A673 (cell line): ENCODE measurements around the gene DAB2IP. TPM values are rescaled to one million over a fixed set of nuclear protein-coding genes. Genes with fewer than 3 reads are reported as not detected.

Experiments used
- BruUV-seq: library from RNA; stranded (reverse); fragments of 400-500 nt; replicated peaks from 2 replicates; lab custom pipeline; 2021; lab: Mats Ljungman, UMichigan
- CTCF ChIA-PET: fragments of 300-600 bp; sonication (Branson Sonifier 250); formaldehyde crosslinking; loops from one replicate; lab custom pipeline; 2022; ENCODE audit warnings: antibody characterized with exemption; lab: Charles Lee
- POLR2A ChIA-PET: fragments of 300-600 bp; sonication (Branson Sonifier 250); formaldehyde crosslinking; loops from one replicate; lab custom pipeline; 2022; ENCODE audit warnings: antibody characterized with exemption; ENCODE audit not compliant: low non-redundant PET; lab: Charles Lee
- DNase-seq: peaks from one replicate; pipeline ENCODE4 v3.0.0-alpha.2; 2015; ENCODE audit warnings: low spot score
- H3K27ac ChIP-seq: fragments of 200-600 bp; sonication (generic); 2 replicates; pipeline ENCODE4 v1.5.1; 2016; ENCODE audit warnings: mixed run types, low read depth, mild to moderate bottlenecking, mixed read lengths, antibody characterized with exemption, low read length; ENCODE audit not compliant: poor library complexity, severe bottlenecking
- H3K27me3 ChIP-seq: fragments of 200-600 bp; sonication (generic); replicated peaks from 2 replicates; pipeline ENCODE4 v1.6.1; 2017; ENCODE audit warnings: mixed run types, low read depth, mild to moderate bottlenecking, mixed read lengths, antibody characterized with exemption, low read length; ENCODE audit not compliant: insufficient read depth, poor library complexity
- H3K36me3 ChIP-seq: fragments of 200-600 bp; sonication (generic); 2 replicates; pipeline ENCODE4 v1.6.1; 2016; ENCODE audit warnings: mixed run types, mild to moderate bottlenecking, mixed read lengths, antibody characterized with exemption, low read length; ENCODE audit not compliant: insufficient read depth, poor library complexity, severe bottlenecking
- H3K4me1 ChIP-seq: fragments of 200-600 bp; sonication (generic); 2 replicates; pipeline ENCODE4 v1.6.1; 2017; ENCODE audit warnings: mixed run types, mild to moderate bottlenecking, mixed read lengths, antibody characterized with exemption, low read length; ENCODE audit not compliant: insufficient read depth, poor library complexity, severe bottlenecking
- H3K4me3 ChIP-seq: fragments of 200-600 bp; sonication (generic); 2 replicates; pipeline ENCODE4 v1.5.1; 2016; ENCODE audit warnings: low read depth, mixed run types, mild to moderate bottlenecking, mixed read lengths, low read length; ENCODE audit not compliant: poor library complexity, severe bottlenecking
- H3K9me3 ChIP-seq: fragments of 200-600 bp; sonication (generic); 2 replicates; pipeline ENCODE4 v1.6.1; 2016; ENCODE audit warnings: mixed run types, low read depth, mild to moderate bottlenecking, mixed read lengths, antibody characterized with exemption, low read length; ENCODE audit not compliant: poor library complexity, severe bottlenecking
- EZH2 ChIP-seq: fragments of 200-600 bp; sonication (generic); IDR thresholded peaks from 2 replicates; pipeline ENCODE4 v1.6.1; 2017; ENCODE audit warnings: borderline replicate concordance, low read depth, mild to moderate bottlenecking, mixed read lengths, antibody characterized with exemption, low read length; ENCODE audit not compliant: poor library complexity, severe bottlenecking
- intact Hi-C: fragments of 100-400 bp; cut with micrococcal nuclease; formaldehyde crosslinking; loops from one replicate; pipeline ENCODE4 v1.10.0; 2022; ENCODE audit not compliant: unreplicated experiment
- total RNA-seq: library from RNA; stranded (reverse); gene quantifications from 2 replicates; pipeline ENCODE4 v1.2.3, GENCODE V29; 2021
- TF ChIP-seq, protein P1 (sequence below): fragments of 300-800, 200-600 bp; sonication (generic); conservative IDR thresholded peaks from 2 replicates; pipeline ENCODE4 v1.5.1; 2017; ENCODE audit warnings: low read depth, mild to moderate bottlenecking, antibody characterized with exemption, low read length, moderate library complexity, mixed read lengths

The DAB2IP gene
- total RNA-seq, 1 experiment from 2014 or later = 34.5 TPM

DNA sequence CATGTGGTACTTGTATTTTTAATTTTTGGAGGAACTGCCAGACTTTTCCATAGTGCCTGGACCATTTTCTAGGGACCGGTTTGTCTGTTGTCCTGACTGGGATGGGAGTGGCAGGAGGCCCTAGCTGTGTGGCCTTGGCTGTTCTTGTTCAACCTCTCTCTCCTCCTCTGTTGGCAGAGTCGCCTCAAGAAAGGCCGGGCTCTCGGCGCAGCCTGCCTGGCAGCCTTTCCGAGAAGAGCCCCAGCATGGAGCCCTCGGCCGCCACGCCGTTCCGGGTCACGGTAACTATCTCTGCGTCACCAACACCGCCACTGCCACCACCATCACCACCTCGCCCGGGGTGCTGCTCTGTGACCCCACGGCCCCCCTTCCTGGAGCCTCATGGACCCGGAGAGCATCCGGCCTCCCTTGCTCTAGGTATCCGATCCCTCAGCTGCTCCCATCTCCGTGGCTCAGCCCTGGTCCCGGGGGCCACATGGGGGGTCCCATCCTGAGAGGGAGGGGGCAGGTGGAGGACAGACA is 27.1 kb downstream of the DAB2IP start:
- Histone ChIP-seq H3K9me3 (no peaks in the 10 kb centered on the region), H3K4me1 (peaks cover 30% of the 10 kb centered on the region), H3K27ac (no peak overlapping the region), H3K4me3 (no peak overlapping the region), H3K27me3 (no peaks in the 10 kb centered on the region), H3K36me3 (peaks cover 18% of the 10 kb centered on the region)
- POLR2A ChIA-PET = no interaction called here
- no peak for DNase-seq
- no TSS peak for BruUV-seq
- CTCF ChIA-PET = no interaction called here
- no peak for TF ChIP-seq EZH2
- TF ChIP-seq, protein P1, sequence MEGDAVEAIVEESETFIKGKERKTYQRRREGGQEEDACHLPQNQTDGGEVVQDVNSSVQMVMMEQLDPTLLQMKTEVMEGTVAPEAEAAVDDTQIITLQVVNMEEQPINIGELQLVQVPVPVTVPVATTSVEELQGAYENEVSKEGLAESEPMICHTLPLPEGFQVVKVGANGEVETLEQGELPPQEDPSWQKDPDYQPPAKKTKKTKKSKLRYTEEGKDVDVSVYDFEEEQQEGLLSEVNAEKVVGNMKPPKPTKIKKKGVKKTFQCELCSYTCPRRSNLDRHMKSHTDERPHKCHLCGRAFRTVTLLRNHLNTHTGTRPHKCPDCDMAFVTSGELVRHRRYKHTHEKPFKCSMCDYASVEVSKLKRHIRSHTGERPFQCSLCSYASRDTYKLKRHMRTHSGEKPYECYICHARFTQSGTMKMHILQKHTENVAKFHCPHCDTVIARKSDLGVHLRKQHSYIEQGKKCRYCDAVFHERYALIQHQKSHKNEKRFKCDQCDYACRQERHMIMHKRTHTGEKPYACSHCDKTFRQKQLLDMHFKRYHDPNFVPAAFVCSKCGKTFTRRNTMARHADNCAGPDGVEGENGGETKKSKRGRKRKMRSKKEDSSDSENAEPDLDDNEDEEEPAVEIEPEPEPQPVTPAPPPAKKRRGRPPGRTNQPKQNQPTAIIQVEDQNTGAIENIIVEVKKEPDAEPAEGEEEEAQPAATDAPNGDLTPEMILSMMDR = no peak
- intact Hi-C loops = no loop called here

DNA sequence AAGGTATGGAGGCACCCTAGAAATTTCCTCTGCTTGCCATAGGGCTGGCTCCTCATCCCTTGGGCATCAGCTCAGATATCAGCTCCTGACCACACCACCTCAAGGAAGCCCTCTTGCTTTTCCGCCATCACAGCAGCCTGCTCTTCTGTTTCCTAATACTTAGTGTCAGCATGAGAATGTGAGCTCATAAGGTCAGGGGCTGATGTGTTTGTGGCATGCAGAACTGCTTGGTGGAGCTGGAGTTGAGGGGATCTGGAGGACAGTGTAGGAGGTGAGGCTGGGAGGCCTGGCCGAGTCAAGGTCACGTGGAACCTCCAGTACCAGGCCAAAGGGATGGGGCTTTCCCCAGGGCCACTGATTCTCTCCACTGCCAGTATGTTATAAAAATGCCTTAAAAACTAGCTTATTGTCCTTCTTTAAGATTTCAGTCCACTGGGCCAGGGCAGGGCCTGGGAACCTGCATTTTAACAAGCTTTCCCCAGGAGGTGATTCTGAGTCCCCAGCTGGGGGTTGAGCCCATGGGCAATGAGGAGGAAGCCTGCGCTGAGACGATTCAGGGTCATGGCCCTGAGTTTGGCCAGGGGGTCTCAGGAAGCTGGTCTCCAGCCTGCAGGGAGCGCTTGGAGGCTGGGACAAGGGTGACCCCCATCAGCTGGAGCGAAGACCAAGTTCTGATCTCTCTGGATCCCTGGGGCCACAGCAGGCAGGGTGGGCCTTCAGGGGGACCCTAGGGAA is 28.6 kb downstream of the DAB2IP start:
- intact Hi-C loops = loop anchor here (5.0 kb wide), 1 partner anchor 128 kb away; no protein-coding TSS in a partner anchor
- DNase-seq = no peak
- Histone ChIP-seq H3K9me3 (no peaks in the 10 kb centered on the region), H3K4me3 (no peak overlapping the region), H3K4me1 (peaks cover 22% of the 10 kb centered on the region), H3K36me3 (peaks cover 18% of the 10 kb centered on the region), H3K27ac (no peak overlapping the region), H3K27me3 (no peaks in the 10 kb centered on the region)
- ChIA-PET POLR2A (no interaction called here), CTCF (no interaction called here)
- TF ChIP-seq, protein P1 = no peak
- TF ChIP-seq EZH2 = no peak
- BruUV-seq = no TSS peak

DNA sequence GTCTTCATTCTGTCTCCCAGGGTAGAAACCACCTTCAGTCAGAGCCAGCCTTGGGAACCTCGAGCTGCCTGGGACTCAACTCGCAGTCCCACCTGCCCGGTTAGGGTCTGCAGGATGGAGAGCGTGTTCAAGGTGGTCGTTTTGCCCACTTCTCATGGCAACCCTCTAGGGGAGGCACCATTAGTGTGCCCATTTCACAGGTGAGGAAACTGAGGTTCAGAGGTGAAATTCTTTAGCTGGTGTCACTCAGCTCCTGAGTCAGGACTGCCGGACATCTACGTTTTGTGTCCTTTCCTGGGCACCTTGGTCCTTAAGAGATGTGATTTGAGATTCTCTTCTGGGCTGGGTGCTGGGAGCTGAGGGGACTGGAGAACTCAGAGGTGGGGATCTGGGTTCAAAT is 30.0 kb downstream of the DAB2IP start:
- CTCF ChIA-PET = no interaction called here
- Histone ChIP-seq H3K4me3 (no peak overlapping the region), H3K27me3 (no peaks in the 10 kb centered on the region), H3K4me1 (peaks cover 9% of the 10 kb centered on the region), H3K27ac (no peak overlapping the region), H3K36me3 (peaks cover 18% of the 10 kb centered on the region), H3K9me3 (no peaks in the 10 kb centered on the region)
- no peak for DNase-seq
- BruUV-seq = no TSS peak
- POLR2A ChIA-PET = no interaction called here
- TF ChIP-seq EZH2 = no peak
- TF ChIP-seq, protein P1 = no peak
- intact Hi-C loops = loop anchor here (5.0 kb wide), 1 partner anchor 129 kb away; no protein-coding TSS in a partner anchor
